Left forelimb (tissue), 1 donor: Measurements from ENCODE around the gene TIRAP.
"Not testable (repeated sequence)": the region's sequence is repeated elsewhere in the genome, so short reads cannot be mapped to it uniquely, and the experiment has no call there.

Source experiments
- DNase-seq: peaks from one replicate; pipeline ENCODE4 v3.0.0-alpha.2; 2018; ENCODE audit warnings: low spot score

Gene TIRAP

DNA sequence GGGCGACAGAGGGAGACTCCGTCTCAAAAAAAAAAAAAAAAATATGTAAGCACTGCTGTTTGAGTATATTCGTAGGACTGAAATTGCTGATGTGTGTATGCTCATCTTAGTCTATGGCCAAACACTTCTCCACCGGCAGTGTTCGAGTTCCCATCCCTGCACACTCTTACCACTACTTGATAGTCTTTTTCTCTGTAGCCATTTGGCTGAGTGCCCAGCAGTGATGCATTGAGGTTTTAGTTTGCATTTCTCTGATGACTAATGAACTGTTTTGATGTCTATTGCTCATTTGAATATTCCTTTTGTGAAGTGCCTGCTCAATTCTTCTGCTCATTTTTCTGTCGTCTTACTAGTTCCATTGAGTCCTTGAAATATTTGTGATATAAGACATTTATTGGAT is 1.9 kb downstream of the TIRAP start:
- no peak for DNase-seq

DNA sequence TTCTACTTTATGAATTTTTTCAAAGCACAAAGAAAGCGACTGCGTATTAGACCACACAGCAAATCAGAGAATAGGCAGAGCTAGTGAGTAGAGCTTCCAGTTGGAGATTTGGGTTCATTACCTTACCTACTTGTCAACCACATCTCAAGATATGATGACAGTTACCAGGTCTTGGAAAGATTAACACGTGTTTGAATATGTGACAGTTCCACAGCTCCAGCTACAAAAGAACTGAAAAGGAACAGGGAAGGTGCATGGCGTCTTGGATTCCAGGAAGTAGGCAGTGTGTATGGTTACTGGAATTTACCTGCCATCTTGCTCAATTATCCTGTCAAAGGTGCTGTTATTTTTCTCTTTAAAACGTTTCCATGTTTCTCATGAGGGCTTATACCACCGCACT is 5.3 kb downstream of the TIRAP start:
- no peak for DNase-seq

DNA sequence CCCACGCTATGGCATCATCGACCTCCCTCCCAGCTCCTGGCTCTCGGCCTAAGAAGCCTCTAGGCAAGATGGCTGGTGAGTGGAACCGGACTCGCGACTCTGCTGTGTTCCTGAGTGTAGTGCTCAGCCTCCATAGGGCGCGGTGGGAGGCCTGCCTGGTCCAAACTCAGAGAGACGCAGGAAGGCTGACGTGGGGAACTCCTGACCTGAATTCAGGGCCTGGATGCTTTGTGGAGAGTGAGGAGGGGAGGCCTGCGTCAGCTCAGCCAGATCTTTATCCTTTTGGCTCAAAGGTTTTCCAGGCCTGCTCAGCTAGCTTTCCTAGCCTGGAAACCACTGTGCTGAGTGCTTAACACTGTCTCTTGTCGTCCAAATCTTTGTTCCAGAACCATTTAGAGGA is 8.0 kb downstream of the TIRAP start:
- no peak for DNase-seq

GRCh38 chr11:126293726-126294125 is 10.8 kb downstream of the TIRAP start:
- no peak for DNase-seq

DNA sequence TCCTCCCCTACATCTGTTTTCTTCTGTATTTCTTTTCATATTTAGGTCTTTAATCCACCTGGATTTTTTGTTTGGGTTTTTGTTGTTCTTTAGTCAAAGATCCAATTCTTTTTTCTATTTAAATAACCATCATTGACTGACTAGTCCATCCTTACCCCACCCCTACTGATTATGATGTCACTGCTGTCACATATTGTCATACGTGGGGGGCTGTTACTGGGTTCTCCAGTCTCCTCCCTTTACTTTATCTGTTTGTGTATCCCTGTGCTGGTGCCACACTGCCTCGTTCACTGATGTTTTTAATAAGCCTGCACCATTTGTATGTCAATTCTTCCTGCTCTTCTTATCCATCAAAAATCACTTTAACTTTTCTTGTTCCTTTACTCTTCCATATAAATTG is 14.1 kb downstream of the TIRAP start:
- DNase-seq: no peak

DNA sequence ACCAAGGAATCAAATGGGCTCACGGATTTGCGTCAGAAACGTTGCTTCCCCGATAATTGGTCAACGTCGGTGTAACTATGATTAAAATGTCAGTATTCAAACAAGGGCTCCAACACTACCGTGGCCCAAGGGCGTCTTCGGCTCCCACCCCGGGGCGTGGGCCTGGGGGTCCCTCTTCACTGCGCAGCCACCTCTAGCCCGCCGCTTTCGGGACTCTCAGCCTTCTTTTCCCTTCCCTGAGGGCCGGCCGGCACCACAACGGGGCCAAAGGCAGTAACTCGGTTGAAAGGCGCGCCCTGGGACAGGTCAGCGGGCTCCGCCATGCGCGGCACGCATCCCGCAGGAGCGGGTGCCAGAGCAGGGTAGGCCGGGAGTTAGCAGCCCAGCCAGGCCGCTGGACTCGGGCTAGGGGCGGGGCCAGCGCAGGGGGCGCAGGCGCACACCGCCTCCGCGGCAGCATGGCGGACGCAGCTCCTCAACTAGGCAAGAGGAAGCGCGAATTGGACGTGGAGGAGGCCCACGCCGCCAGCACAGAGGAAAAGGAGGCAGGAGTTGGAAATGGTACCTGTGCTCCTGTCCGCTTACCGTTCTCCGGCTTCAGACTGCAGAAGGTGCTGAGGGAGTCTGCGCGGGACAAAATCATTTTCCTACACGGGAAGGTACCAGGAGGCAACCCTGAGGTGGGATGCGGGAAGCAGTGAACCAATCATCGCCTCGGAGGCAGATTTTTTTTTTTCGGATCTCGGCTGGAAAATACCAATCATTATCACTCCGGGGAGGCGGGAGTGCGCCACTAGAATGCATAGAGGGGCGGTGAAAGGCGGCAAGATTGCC is 20.9 kb downstream of the TIRAP start, which contains the start of gene DCPS:
Gene DCPS (plus strand): TSS at position 438 of the 834 bp plus-strand sequence. CDS start 21 bp downstream, at position 459.
- peak; percentile 96 for DNase-seq

DNA sequence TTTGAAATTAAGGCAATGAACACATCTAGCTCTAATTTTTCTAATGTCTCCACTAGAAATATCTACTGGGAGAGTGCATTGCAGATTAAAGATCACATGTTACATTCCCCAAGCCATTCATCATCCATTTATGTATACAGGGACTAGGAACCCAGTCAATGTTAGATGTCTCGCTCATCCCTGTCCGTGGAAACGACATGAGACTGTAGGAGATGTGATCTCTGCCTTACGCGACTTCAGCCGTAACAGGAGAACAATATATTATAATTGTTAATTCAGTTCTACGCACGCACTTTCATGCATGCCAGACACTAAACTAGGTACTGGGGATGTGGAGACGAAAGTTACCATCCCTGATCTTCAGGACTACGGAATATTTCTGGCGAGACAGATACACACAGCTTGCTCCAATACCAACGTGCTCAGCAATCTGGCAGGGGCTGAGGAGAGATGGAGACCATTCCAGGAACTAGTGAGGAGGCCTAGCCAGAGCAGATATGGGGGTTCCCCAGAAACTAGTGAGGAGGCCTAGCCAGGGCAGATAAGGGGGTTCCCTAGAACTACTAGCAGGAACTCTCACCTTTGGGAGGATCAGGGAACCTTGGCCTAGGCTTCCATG is 21.7 kb downstream of the TIRAP start:
- no peak for DNase-seq

DNA sequence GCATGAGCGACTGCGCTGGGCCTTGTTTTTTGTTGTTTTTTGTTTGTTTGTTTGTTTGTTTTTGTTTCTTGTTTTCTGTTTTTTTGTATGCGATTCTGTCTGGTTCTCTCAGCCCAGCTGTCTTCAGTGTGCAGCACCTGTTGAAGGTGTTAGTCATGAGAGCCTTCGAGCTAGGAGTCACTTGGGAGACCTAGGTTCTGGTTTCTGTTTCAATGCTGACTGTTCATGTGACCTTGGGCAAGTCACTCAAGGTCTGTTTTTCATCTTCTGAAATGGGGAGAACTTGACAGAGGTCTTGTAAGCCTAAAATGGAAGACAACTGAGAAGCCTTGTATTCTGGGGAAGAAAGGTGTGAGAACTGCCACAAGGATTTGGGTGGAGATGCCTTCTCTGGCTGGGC is 22.8 kb downstream of the TIRAP start:
- no peak for DNase-seq

- no peak for DNase-seq
Measured at GRCh38 chr11:126307706-126308105, 24.8 kb downstream of the TIRAP start.

- DNase-seq: no peak
Measured at GRCh38 chr11:126308271-126308671, 25.4 kb downstream of the TIRAP start.

GRCh38 chr11:126308771-126309170 is 25.9 kb downstream of the TIRAP start:
- DNase-seq: not testable (repeated sequence)

- peak; percentile 81 for DNase-seq
Measured at GRCh38 chr11:126310200-126310991, 27.5 kb downstream of the TIRAP start.

- no peak for DNase-seq
Measured at GRCh38 chr11:126310992-126311310, 28.1 kb downstream of the TIRAP start.

DNA sequence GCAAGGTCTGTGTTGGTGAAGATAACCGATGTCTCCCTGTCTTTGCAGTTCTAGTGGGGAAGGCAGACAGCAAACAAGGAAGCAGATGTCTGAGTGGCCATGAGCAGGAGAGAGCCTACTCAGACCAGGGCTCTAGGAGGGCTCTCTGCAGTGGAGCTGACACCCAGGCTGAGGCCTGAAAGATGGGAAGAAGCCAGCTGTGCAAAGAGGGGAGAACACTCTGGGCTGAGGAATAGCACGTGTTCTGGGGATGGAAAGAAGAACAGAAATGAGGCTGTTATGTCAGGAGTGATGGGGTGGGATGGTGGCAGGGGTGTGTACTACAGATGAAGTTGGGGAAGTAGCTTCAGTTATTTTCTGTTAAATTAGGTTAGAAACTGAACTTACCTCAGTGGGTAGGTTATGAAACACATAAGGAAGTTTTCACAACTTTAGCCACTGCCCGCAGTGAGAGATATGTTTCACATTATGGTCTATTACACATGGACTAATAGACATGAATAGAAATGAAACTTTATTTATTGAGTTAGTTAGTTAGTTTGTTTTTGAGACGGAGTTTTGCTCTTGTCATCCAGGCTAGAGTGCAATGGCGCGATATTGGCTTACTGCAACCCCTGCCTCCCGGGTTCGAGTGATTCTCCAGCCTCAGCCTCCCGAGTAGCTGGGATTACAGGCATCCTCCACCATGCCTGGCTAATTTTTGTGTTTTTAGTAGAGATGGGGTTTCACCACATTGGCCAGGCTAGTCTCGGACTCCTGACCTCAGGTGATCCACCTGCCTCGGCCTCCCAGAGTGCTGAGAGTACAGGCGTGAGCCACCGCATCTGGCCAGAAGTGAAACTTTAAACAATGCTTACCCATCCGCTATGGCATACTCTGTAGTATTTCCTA is 28.8 kb downstream of the TIRAP start:
- no peak for DNase-seq

- peak; percentile 50 for DNase-seq
Measured at GRCh38 chr11:126312961-126313360, 30.1 kb downstream of the TIRAP start.

DNA sequence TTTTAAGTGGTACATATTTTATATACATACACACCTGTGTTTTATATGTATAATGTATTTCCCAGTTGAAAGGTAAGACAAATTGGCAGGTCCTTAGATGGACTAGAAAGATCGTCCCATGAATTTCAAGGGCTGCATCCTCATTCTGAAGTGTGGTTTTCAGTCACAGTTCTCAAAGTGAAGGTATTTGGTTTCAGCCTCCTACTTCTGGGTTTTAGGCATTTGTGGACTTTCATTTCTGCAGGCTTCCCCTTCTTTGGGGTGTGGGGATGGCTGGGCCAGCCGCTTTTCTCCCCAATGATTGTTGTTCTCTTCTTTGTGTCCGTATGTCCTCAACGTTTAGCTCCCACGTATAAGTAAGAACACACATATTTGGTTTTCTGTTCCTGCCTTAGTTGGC is 30.9 kb downstream of the TIRAP start:
- DNase-seq: no peak

GRCh38 chr11:126317432-126317755 is 34.5 kb downstream of the TIRAP start:
- no peak for DNase-seq

GRCh38 chr11:126317756-126318573 is 35.1 kb downstream of the TIRAP start:
- DNase-seq: peak; percentile 89

DNA sequence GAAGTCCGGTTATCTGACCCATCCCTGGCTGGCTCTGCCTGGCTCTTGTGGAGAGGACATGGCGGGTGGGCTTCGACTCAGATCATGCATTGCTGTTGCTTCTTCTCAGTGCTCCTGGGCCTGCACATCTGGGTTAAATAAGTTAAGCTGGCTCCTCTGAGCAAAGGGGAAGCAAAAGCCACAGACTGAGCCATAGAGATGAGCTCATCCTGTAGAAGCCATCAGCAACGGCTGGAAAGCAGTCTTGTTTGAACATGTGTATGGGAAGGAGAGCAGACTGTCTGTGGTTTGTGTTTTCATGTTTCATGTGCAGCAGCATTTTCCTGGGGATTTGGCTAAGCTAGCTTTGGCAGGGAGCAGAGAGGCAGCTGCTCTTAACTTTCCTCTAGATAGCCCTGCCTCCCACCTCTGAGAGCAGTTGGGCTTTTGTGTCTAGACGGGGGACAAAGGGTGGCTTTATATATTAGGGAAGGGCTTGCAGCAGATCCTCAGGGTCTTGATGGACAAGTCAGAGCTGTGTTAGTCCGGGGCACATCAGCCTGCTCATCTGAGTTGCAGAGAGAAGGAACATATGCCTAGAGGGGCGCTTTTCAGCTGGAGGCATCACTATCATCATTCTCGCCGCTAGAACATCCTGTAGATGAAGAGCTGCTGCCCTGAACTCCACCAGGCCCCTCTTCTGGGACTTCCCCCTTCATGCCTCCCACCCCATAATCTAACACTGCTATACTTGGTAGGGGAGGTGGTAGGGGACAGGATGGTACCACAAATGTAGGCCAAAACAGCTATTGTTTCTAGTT is 35.9 kb downstream of the TIRAP start:
- peak; percentile 82 for DNase-seq

DNA sequence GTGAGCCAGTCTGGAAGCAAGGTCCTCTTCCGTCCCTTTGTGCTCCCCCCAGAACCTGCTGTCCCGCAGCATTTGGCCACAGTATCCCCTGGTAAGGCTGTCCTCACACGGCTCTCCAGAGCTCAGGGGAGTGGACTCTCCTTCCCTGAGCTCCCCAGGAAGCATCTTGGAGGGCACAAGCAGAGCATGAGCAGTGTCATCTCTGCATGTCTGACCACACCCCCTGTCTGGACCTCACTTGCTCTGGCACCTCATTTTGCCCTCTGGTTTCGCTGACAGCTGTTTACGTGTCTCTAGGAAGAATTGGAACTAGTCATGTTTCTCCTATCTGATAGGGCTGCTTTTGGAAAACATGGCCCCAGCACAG is 36.5 kb downstream of the TIRAP start:
- no peak for DNase-seq
